ENCODE results near the gene ST6GALNAC2. TPM values are rescaled to one million over a fixed set of nuclear protein-coding genes. Genes with fewer than 3 reads are reported as not detected.
"Not testable (repeated sequence)": the region's sequence is repeated elsewhere in the genome, so short reads cannot be mapped to it uniquely, and the experiment has no call there.

ST6GALNAC2 gene
- polyA plus RNA-seq, 3 donors from 2014 or later: 0.24 TPM; not detected in 2

- H3K4me3 Mint-ChIP-seq, H3K36me3 Mint-ChIP-seq, DNase-seq, H3K9me3 Mint-ChIP-seq: not testable (repeated sequence)
- Mint-ChIP-seq H3K4me1 (peaks cover 11 to 13% of the 10 kb centered on the region in 2 donors), H3K27ac (peak overlapping the region in 1 of 6 donors; percentile 24), H3K27me3 (ENCODE audit: low read depth in 3 of 3) (peaks cover 4 to 10% (median 7%) of the 10 kb centered on the region in 3 donors)
Measured at GRCh38 chr17:76533640-76534359, 51.9 kb downstream of the ST6GALNAC2 start.

GRCh38 chr17:76532072-76532651 is 53.5 kb downstream of the ST6GALNAC2 start:
- Mint-ChIP-seq H3K27me3 (ENCODE audit: low read depth in 3 of 3) (peaks cover 4 to 5% (median 5%) of the 10 kb centered on the region in 3 donors), H3K36me3 (no peaks in the 10 kb centered on the region), H3K9me3 (no peaks in the 10 kb centered on the region), H3K4me1 (peaks cover 24 to 27% of the 10 kb centered on the region in 2 donors), H3K27ac (peak overlapping the region in 2 of 6 donors; percentile 30 to 83), H3K4me3 (no peak overlapping the region)
- DNase-seq: no peak

GRCh38 chr17:76531486-76532038 is 54.1 kb downstream of the ST6GALNAC2 start:
- no peak for DNase-seq
- peak overlapping the region in 2 of 6 donors; percentile 28 to 83 for H3K27ac Mint-ChIP-seq
- no peaks in the 10 kb centered on the region for H3K9me3 Mint-ChIP-seq
- no peaks in the 10 kb centered on the region for H3K36me3 Mint-ChIP-seq
- H3K27me3 Mint-ChIP-seq (ENCODE audit: low read depth in 3 of 3): peaks cover under 1 to 5% (median 3%) of the 10 kb centered on the region in 3 donors
- no peak overlapping the region for H3K4me3 Mint-ChIP-seq
- H3K4me1 Mint-ChIP-seq: peaks cover 24 to 30% of the 10 kb centered on the region in 2 donors

- no peaks in the 10 kb centered on the region for H3K9me3 Mint-ChIP-seq
- no peaks in the 10 kb centered on the region for H3K36me3 Mint-ChIP-seq
Measured at GRCh38 chr17:76530811-76531485, 54.7 kb downstream of the ST6GALNAC2 start.

GRCh38 chr17:76530095-76530723 is 55.5 kb downstream of the ST6GALNAC2 start:
- Mint-ChIP-seq H3K27ac (peak overlapping the region in 5 of 6 donors; percentile 46 to 88 (median 76)), H3K4me3 (peak overlapping the region in 3 of 5 donors; percentile 20 to 66 (median 61)), H3K4me1 (peaks cover 23 to 30% of the 10 kb centered on the region in 2 donors)

More at GRCh38 chr17:76530811-76531485, 54.7 kb downstream of the ST6GALNAC2 start:
- H3K27ac Mint-ChIP-seq: peak overlapping the region in 4 of 6 donors; percentile 46 to 88 (median 71)
- DNase-seq: no peak
- H3K4me3 Mint-ChIP-seq: no peak overlapping the region
- H3K27me3 Mint-ChIP-seq (ENCODE audit: low read depth in 3 of 3): peaks cover 0 to 5% (median 0%) of the 10 kb centered on the region in 3 donors
- peaks cover 23 to 30% of the 10 kb centered on the region in 2 donors for H3K4me1 Mint-ChIP-seq

GRCh38 chr17:76529224-76530094 is 56.2 kb downstream of the ST6GALNAC2 start:
- H3K27ac Mint-ChIP-seq: no peak overlapping the region

More at GRCh38 chr17:76530095-76530723, 55.5 kb downstream of the ST6GALNAC2 start:
- H3K9me3 Mint-ChIP-seq: no peaks in the 10 kb centered on the region
- DNase-seq: no peak
- H3K36me3 Mint-ChIP-seq: no peaks in the 10 kb centered on the region
- H3K27me3 Mint-ChIP-seq (ENCODE audit: low read depth in 3 of 3): peaks cover 0 to 5% (median 0%) of the 10 kb centered on the region in 3 donors

GRCh38 chr17:76528528-76529223 is 57.0 kb downstream of the ST6GALNAC2 start:
- Mint-ChIP-seq H3K4me1 (peaks cover 25 to 32% of the 10 kb centered on the region in 2 donors), H3K36me3 (no peaks in the 10 kb centered on the region), H3K4me3 (peak overlapping the region in 2 of 5 donors; percentile 30 to 39), H3K9me3 (no peaks in the 10 kb centered on the region), H3K27ac (peak overlapping the region in 2 of 6 donors; percentile 45 to 71), H3K27me3 (ENCODE audit: low read depth in 3 of 3) (peaks cover 0 to 5% (median 0%) of the 10 kb centered on the region in 3 donors)
- DNase-seq: no peak

More at GRCh38 chr17:76529224-76530094, 56.2 kb downstream of the ST6GALNAC2 start:
- peaks cover 0 to 5% (median 0%) of the 10 kb centered on the region in 3 donors for H3K27me3 Mint-ChIP-seq (ENCODE audit: low read depth in 3 of 3)
- H3K36me3 Mint-ChIP-seq: no peaks in the 10 kb centered on the region
- peaks cover 24 to 30% of the 10 kb centered on the region in 2 donors for H3K4me1 Mint-ChIP-seq
- no peaks in the 10 kb centered on the region for H3K9me3 Mint-ChIP-seq
- DNase-seq: no peak
- H3K4me3 Mint-ChIP-seq: peak overlapping the region in 1 of 5 donors; percentile 26

- Mint-ChIP-seq H3K4me3 (peak overlapping the region; percentile 41 to 68 (median 44)), H3K36me3 (no peaks in the 10 kb centered on the region), H3K27me3 (ENCODE audit: low read depth in 3 of 3) (peaks cover 0 to 5% (median 0%) of the 10 kb centered on the region in 3 donors), H3K27ac (peak overlapping the region in 2 of 6 donors; percentile 43 to 88), H3K9me3 (no peaks in the 10 kb centered on the region), H3K4me1 (peaks cover 28 to 37% of the 10 kb centered on the region in 2 donors)
- DNase-seq: no peak
Measured at GRCh38 chr17:76528156-76528527, 57.5 kb downstream of the ST6GALNAC2 start.

- peak; percentile 55 to 68 (median 67) for DNase-seq
- Mint-ChIP-seq H3K27me3 (ENCODE audit: low read depth in 3 of 3) (peaks cover 0 to 3% (median 0%) of the 10 kb centered on the region in 3 donors), H3K9me3 (no peaks in the 10 kb centered on the region), H3K4me3 (peak overlapping the region; percentile 42 to 81 (median 72)), H3K27ac (peak overlapping the region in 5 of 6 donors; percentile 85 to 95 (median 88)), H3K4me1 (peaks cover 31 to 41% of the 10 kb centered on the region in 2 donors), H3K36me3 (no peaks in the 10 kb centered on the region)
Measured at GRCh38 chr17:76527430-76528111, 58.1 kb downstream of the ST6GALNAC2 start.

GRCh38 chr17:76527016-76527415 is 58.6 kb downstream of the ST6GALNAC2 start:
- peaks cover 31 to 39% of the 10 kb centered on the region in 2 donors for H3K4me1 Mint-ChIP-seq
- H3K9me3 Mint-ChIP-seq; H3K36me3 Mint-ChIP-seq; H3K27me3 Mint-ChIP-seq (ENCODE audit: low read depth in 3 of 3); DNase-seq: not testable (repeated sequence)
- H3K4me3 Mint-ChIP-seq: peak overlapping the region; percentile 41 to 81 (median 72)
- H3K27ac Mint-ChIP-seq: peak overlapping the region in 5 of 6 donors; percentile 85 to 95 (median 88)

- H3K27ac Mint-ChIP-seq; H3K36me3 Mint-ChIP-seq; H3K27me3 Mint-ChIP-seq (ENCODE audit: low read depth in 3 of 3); H3K4me3 Mint-ChIP-seq; DNase-seq; H3K9me3 Mint-ChIP-seq: not testable (repeated sequence)
- H3K4me1 Mint-ChIP-seq: peaks cover 25 to 35% of the 10 kb centered on the region in 2 donors
Measured at GRCh38 chr17:76525513-76525833, 60.2 kb downstream of the ST6GALNAC2 start.

All from immature natural killer cell (primary cell).